ENCODE measurements around the gene ZNF837. TPM values are rescaled to one million over a fixed set of nuclear protein-coding genes. Genes with fewer than 3 reads are reported as not detected.

The ZNF837 gene
- total RNA-seq, 1 donor: 4.7 TPM

GRCh38 chr19:58356766-58357480 lies 23.9 kb downstream of the ZNF837 start:
- Histone ChIP-seq H4K20me1 (ENCODE audit: insufficient read depth, low read length) (no peaks in the 10 kb centered on the region), H3K79me2 (ENCODE audit: insufficient read depth, low read length) (no peaks in the 10 kb centered on the region), H3K27ac (ENCODE audit: low read depth, low read length) (no peak overlapping the region), H3K9me3 (ENCODE audit: low read depth, low read length) (no peaks in the 10 kb centered on the region), H3K27me3 (ENCODE audit: insufficient read depth, low read length) (peaks cover 19% of the 10 kb centered on the region), H2AFZ (ENCODE audit: low read length) (no peak overlapping the region), H3K4me1 (ENCODE audit: insufficient read depth, low read length) (peaks cover 6% of the 10 kb centered on the region), H3K4me2 (ENCODE audit: insufficient read depth, low read length) (no peak overlapping the region), H3K36me3 (ENCODE audit: insufficient read depth, low read length) (no peaks in the 10 kb centered on the region), H3K4me3 (ENCODE audit: insufficient read depth, low read length) (no peak overlapping the region)
- peak; percentile 76 for DNase-seq (ENCODE audit: insufficient read length, low spot score, missing footprints)
- no peak for TF ChIP-seq CTCF (IDR thresholded peaks at IDR 0.05; ENCODE audit: extremely low read depth, low read depth, low read length)

GRCh38 chr19:58355908-58356765 lies 24.7 kb downstream of the ZNF837 start:
- no peak overlapping the region for H3K27ac ChIP-seq (ENCODE audit: low read depth, low read length)
- H3K4me1 ChIP-seq (ENCODE audit: insufficient read depth, low read length): no peaks in the 10 kb centered on the region
- H2AFZ ChIP-seq (ENCODE audit: low read length): no peak overlapping the region
- H3K27me3 ChIP-seq (ENCODE audit: insufficient read depth, low read length): peaks cover 19% of the 10 kb centered on the region
- no peaks in the 10 kb centered on the region for H3K79me2 ChIP-seq (ENCODE audit: insufficient read depth, low read length)
- H3K36me3 ChIP-seq (ENCODE audit: insufficient read depth, low read length): no peaks in the 10 kb centered on the region
- H3K4me2 ChIP-seq (ENCODE audit: insufficient read depth, low read length): no peak overlapping the region
- H3K4me3 ChIP-seq (ENCODE audit: insufficient read depth, low read length): no peak overlapping the region
- TF ChIP-seq CTCF (IDR thresholded peaks at IDR 0.05; ENCODE audit: extremely low read depth, low read depth, low read length): no peak
- H4K20me1 ChIP-seq (ENCODE audit: insufficient read depth, low read length): no peaks in the 10 kb centered on the region
- H3K9me3 ChIP-seq (ENCODE audit: low read depth, low read length): no peaks in the 10 kb centered on the region
- peak; percentile 75 for DNase-seq (ENCODE audit: insufficient read length, low spot score, missing footprints)

GRCh38 chr19:58355215-58355796 lies 25.5 kb downstream of the ZNF837 start:
- Histone ChIP-seq H3K4me2 (ENCODE audit: insufficient read depth, low read length) (no peak overlapping the region), H3K4me3 (ENCODE audit: insufficient read depth, low read length) (no peak overlapping the region), H2AFZ (ENCODE audit: low read length) (no peak overlapping the region), H3K9me3 (ENCODE audit: low read depth, low read length) (no peaks in the 10 kb centered on the region), H3K36me3 (ENCODE audit: insufficient read depth, low read length) (no peaks in the 10 kb centered on the region), H4K20me1 (ENCODE audit: insufficient read depth, low read length) (no peaks in the 10 kb centered on the region), H3K27me3 (ENCODE audit: insufficient read depth, low read length) (peaks cover 21% of the 10 kb centered on the region), H3K27ac (ENCODE audit: low read depth, low read length) (no peak overlapping the region), H3K79me2 (ENCODE audit: insufficient read depth, low read length) (no peaks in the 10 kb centered on the region), H3K4me1 (ENCODE audit: insufficient read depth, low read length) (no peaks in the 10 kb centered on the region)
- no peak for TF ChIP-seq CTCF (IDR thresholded peaks at IDR 0.05; ENCODE audit: extremely low read depth, low read depth, low read length)
- DNase-seq (ENCODE audit: insufficient read length, low spot score, missing footprints): peak; percentile 73
